Chondrocyte (in vitro differentiated cells): ENCODE data around the gene FKBP8. TPM values are rescaled to one million over a fixed set of nuclear protein-coding genes. Genes with fewer than 3 reads are reported as not detected.

Experiments used
- DNase-seq: peaks from one replicate; pipeline ENCODE4 v3.0.0; 2021; ENCODE audit warnings: mixed read lengths, low spot score
- H3K27ac Mint-ChIP-seq: one replicate; pipeline ENCODE4 v1.8.0; 2021; ENCODE audit warnings: mild to moderate bottlenecking, moderate library complexity, mixed read lengths; ENCODE audit not compliant: unreplicated experiment
- H3K27me3 Mint-ChIP-seq: 2 replicates; pipeline ENCODE4 v1.8.0; 2021; ENCODE audit warnings: low read depth, mixed read lengths
- H3K36me3 Mint-ChIP-seq: 2 replicates; pipeline ENCODE4 v1.8.0; 2021; ENCODE audit warnings: low read depth, mixed read lengths
- H3K4me1 Mint-ChIP-seq: 2 replicates; pipeline ENCODE4 v1.8.0; 2021; ENCODE audit warnings: low read depth, mild to moderate bottlenecking, mixed read lengths
- H3K4me3 Mint-ChIP-seq: one replicate; pipeline ENCODE4 v1.8.0; 2021; ENCODE audit warnings: mild to moderate bottlenecking, moderate library complexity, mixed read lengths; ENCODE audit not compliant: unreplicated experiment
- H3K9me3 Mint-ChIP-seq: 2 replicates; pipeline ENCODE4 v1.8.0; 2021; ENCODE audit warnings: low read depth, mixed read lengths
- CTCF ChIP-seq: fragments of 200-600 bp; sonication (generic); IDR thresholded peaks from 2 replicates; pipeline ENCODE4 v1.5.0; 2021; ENCODE audit warnings: antibody characterized with exemption, mild to moderate bottlenecking, moderate library complexity
- total RNA-seq: library from RNA; stranded (reverse); gene quantifications from 3 replicates; pipeline ENCODE4 v1.2.1, GENCODE V29; 2021

Gene FKBP8
- total RNA-seq, 1 donor from 2014 or later: 190 TPM

GRCh38 chr19:18519962-18520847, 23.2 kb downstream of the FKBP8 start:
- DNase-seq: no peak
- H3K27ac Mint-ChIP-seq: peak overlapping the region; percentile 98
- peaks cover 28% of the 10 kb centered on the region for H3K4me1 Mint-ChIP-seq
- no peaks in the 10 kb centered on the region for H3K36me3 Mint-ChIP-seq
- no peaks in the 10 kb centered on the region for H3K27me3 Mint-ChIP-seq
- H3K9me3 Mint-ChIP-seq: no peaks in the 10 kb centered on the region
- TF ChIP-seq CTCF: peak; percentile 84
- H3K4me3 Mint-ChIP-seq: peak overlapping the region; percentile 89

GRCh38 chr19:18518639-18519038, 24.7 kb downstream of the FKBP8 start:
- no peak overlapping the region for H3K27ac Mint-ChIP-seq
- no peaks in the 10 kb centered on the region for H3K27me3 Mint-ChIP-seq
- H3K36me3 Mint-ChIP-seq: no peaks in the 10 kb centered on the region
- TF ChIP-seq CTCF: no peak
- no peaks in the 10 kb centered on the region for H3K9me3 Mint-ChIP-seq
- no peak overlapping the region for H3K4me3 Mint-ChIP-seq
- peaks cover 42% of the 10 kb centered on the region for H3K4me1 Mint-ChIP-seq
- DNase-seq: no peak

GRCh38 chr19:18517606-18518005, 25.8 kb downstream of the FKBP8 start:
- no peak for DNase-seq
- no peak overlapping the region for H3K4me3 Mint-ChIP-seq
- no peaks in the 10 kb centered on the region for H3K9me3 Mint-ChIP-seq
- H3K27me3 Mint-ChIP-seq: no peaks in the 10 kb centered on the region
- H3K36me3 Mint-ChIP-seq: no peaks in the 10 kb centered on the region
- peaks cover 47% of the 10 kb centered on the region for H3K4me1 Mint-ChIP-seq
- no peak overlapping the region for H3K27ac Mint-ChIP-seq
- TF ChIP-seq CTCF: no peak

- Mint-ChIP-seq H3K9me3 (no peaks in the 10 kb centered on the region), H3K4me3 (no peak overlapping the region), H3K27me3 (no peaks in the 10 kb centered on the region), H3K27ac (no peak overlapping the region), H3K36me3 (no peaks in the 10 kb centered on the region), H3K4me1 (peaks cover 45% of the 10 kb centered on the region)
- DNase-seq: no peak
- TF ChIP-seq CTCF: no peak
These were observed 27.4 kb downstream of the FKBP8 start for GRCh38 chr19:18515959-18516358.

GRCh38 chr19:18514800-18515682, 28.3 kb downstream of the FKBP8 start:
- Mint-ChIP-seq H3K27me3 (no peaks in the 10 kb centered on the region), H3K9me3 (no peaks in the 10 kb centered on the region), H3K27ac (peak overlapping the region; percentile 79), H3K4me3 (no peak overlapping the region), H3K4me1 (peaks cover 41% of the 10 kb centered on the region), H3K36me3 (no peaks in the 10 kb centered on the region)
- no peak for DNase-seq
- no peak for TF ChIP-seq CTCF
